Measurements from ENCODE around the gene PPP1CB.

PPP1CB gene

GRCh38 chr2:28801726-28802125 lies 50.1 kb downstream of the PPP1CB start:
- H3K4me1 ChIP-seq (ENCODE audit: control insufficient read depth in 1 of 2, insufficient read depth in 2 of 2, low read length in 2 of 2) = no peaks in the 10 kb centered on the region
- no peak overlapping the region for H3K4me2 ChIP-seq (ENCODE audit: low read length)
- H3K14ac ChIP-seq (ENCODE audit: low read length) = no peak overlapping the region
- DNase-seq = peak; percentile 11 to 65
- no peak overlapping the region for H3K23ac ChIP-seq (ENCODE audit: low read length)
- no peaks in the 10 kb centered on the region for H3K9me3 ChIP-seq (ENCODE audit: insufficient read depth, low read depth, low read length)
- H3K18ac ChIP-seq (ENCODE audit: low read length) = no peak overlapping the region
- H3K36me3 ChIP-seq (ENCODE audit: control insufficient read depth in 1 of 2, insufficient read depth in 2 of 2, low read length in 2 of 2) = peaks cover 9 to 14% of the 10 kb centered on the region in 2 experiments
- no peak overlapping the region for H2BK120ac ChIP-seq (ENCODE audit: insufficient read depth, low read length, poor library complexity)
- H3K79me1 ChIP-seq (ENCODE audit: low read length) = no peaks in the 10 kb centered on the region
- H3K4ac ChIP-seq (ENCODE audit: low read depth, low read length) = no peak overlapping the region
- no peak overlapping the region for H2AK5ac ChIP-seq (ENCODE audit: low read length)
- no peak overlapping the region for H2BK5ac ChIP-seq (ENCODE audit: low read depth, low read length, poor library complexity)
- H3K9ac ChIP-seq (ENCODE audit: low read length) = no peak overlapping the region
- no peaks in the 10 kb centered on the region for H3K27me3 ChIP-seq (ENCODE audit: insufficient read depth, low read length)
- no peak overlapping the region for H2AFZ ChIP-seq (ENCODE audit: insufficient read depth, low read length, poor library complexity)
- H3K4me3 ChIP-seq (ENCODE audit: low read depth, low read length) = no peak overlapping the region
- no peak overlapping the region for H3K27ac ChIP-seq (ENCODE audit: low read depth, low read length)
- no peaks in the 10 kb centered on the region for H3K79me2 ChIP-seq (ENCODE audit: control insufficient read depth, insufficient read depth, low read length, poor library complexity)
- WGBS (ENCODE audit: extremely low coverage, insufficient coverage, insufficient read length) = no CpG with 5 or more reads among the region's 3 CpGs
- no peak overlapping the region for H4K91ac ChIP-seq (ENCODE audit: low read depth, low read length)
- no peak overlapping the region for H2BK12ac ChIP-seq (ENCODE audit: low read length)
- no peak overlapping the region for H4K8ac ChIP-seq (ENCODE audit: low read depth, low read length)
- no peak overlapping the region for H4K12ac ChIP-seq (ENCODE audit: low read depth, low read length)

- no CpG with 5 or more reads among the region's 4 CpGs for WGBS (ENCODE audit: extremely low coverage, insufficient coverage, insufficient read length)
- no peak for DNase-seq
Measured at GRCh38 chr2:28802975-28803429, 51.4 kb downstream of the PPP1CB start.

DNA sequence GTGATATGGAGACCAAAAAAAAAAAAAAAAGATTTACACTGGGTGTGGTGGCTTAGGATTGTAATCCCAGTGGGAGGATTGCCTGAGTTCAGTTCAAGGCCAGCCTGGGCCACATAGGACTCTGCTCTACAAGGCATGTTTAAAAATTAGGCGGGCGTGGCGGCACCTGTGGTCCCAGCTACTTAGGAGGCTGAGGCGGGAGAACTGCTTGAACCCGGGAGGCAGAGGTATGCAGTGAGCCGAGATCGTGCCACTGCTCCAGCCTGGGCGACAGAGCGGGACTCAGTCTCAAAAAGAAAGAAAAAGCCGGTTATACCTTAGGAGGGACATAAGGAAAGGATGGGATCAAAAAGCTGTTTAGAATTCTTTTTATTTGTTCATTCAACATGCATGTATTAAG lies 58.3 kb downstream of the PPP1CB start:
- no peak overlapping the region for H4K91ac ChIP-seq (ENCODE audit: low read depth, low read length)
- no peak overlapping the region for H2AK5ac ChIP-seq (ENCODE audit: low read length)
- H3K9me3 ChIP-seq (ENCODE audit: insufficient read depth, low read depth, low read length) = no peaks in the 10 kb centered on the region
- peak overlapping the region; percentile 81 for H4K12ac ChIP-seq (ENCODE audit: low read depth, low read length)
- peaks cover 10 to 11% of the 10 kb centered on the region in 2 experiments for H3K4me1 ChIP-seq (ENCODE audit: control insufficient read depth in 1 of 2, insufficient read depth in 2 of 2, low read length in 2 of 2)
- H3K27me3 ChIP-seq (ENCODE audit: insufficient read depth, low read length) = no peaks in the 10 kb centered on the region
- H3K4me2 ChIP-seq (ENCODE audit: low read length) = peak overlapping the region; percentile 96
- no peak overlapping the region for H2AFZ ChIP-seq (ENCODE audit: insufficient read depth, low read length, poor library complexity)
- H3K14ac ChIP-seq (ENCODE audit: low read length) = no peak overlapping the region
- H3K79me2 ChIP-seq (ENCODE audit: control insufficient read depth, insufficient read depth, low read length, poor library complexity) = no peaks in the 10 kb centered on the region
- no peak overlapping the region for H3K9ac ChIP-seq (ENCODE audit: low read length)
- no peak overlapping the region for H2BK5ac ChIP-seq (ENCODE audit: low read depth, low read length, poor library complexity)
- no peak overlapping the region for H3K23ac ChIP-seq (ENCODE audit: low read length)
- H3K18ac ChIP-seq (ENCODE audit: low read length) = no peak overlapping the region
- no peak overlapping the region for H3K27ac ChIP-seq (ENCODE audit: low read depth, low read length)
- DNase-seq = peak in 1 of 2 donors; percentile 13
- WGBS (ENCODE audit: extremely low coverage, insufficient coverage, insufficient read length) = no CpG with 5 or more reads among the region's 10 CpGs
- no peak overlapping the region for H2BK120ac ChIP-seq (ENCODE audit: insufficient read depth, low read length, poor library complexity)
- H2BK12ac ChIP-seq (ENCODE audit: low read length) = no peak overlapping the region
- peaks cover 6 to 9% of the 10 kb centered on the region in 2 experiments for H3K36me3 ChIP-seq (ENCODE audit: control insufficient read depth in 1 of 2, insufficient read depth in 2 of 2, low read length in 2 of 2)
- H4K8ac ChIP-seq (ENCODE audit: low read depth, low read length) = no peak overlapping the region
- H3K79me1 ChIP-seq (ENCODE audit: low read length) = no peaks in the 10 kb centered on the region
- H3K4ac ChIP-seq (ENCODE audit: low read depth, low read length) = no peak overlapping the region
- no peak overlapping the region for H3K4me3 ChIP-seq (ENCODE audit: low read depth, low read length)

More at GRCh38 chr2:28802975-28803429, 51.4 kb downstream of the PPP1CB start:
- Histone ChIP-seq H3K23ac (ENCODE audit: low read length) (no peak overlapping the region), H2BK5ac (ENCODE audit: low read depth, low read length, poor library complexity) (no peak overlapping the region), H3K79me1 (ENCODE audit: low read length) (no peaks in the 10 kb centered on the region), H3K36me3 (ENCODE audit: control insufficient read depth in 1 of 2, insufficient read depth in 2 of 2, low read length in 2 of 2) (peaks cover 9 to 14% of the 10 kb centered on the region in 2 experiments), H3K4me2 (ENCODE audit: low read length) (no peak overlapping the region), H3K9ac (ENCODE audit: low read length) (no peak overlapping the region), H3K79me2 (ENCODE audit: control insufficient read depth, insufficient read depth, low read length, poor library complexity) (no peaks in the 10 kb centered on the region), H4K91ac (ENCODE audit: low read depth, low read length) (no peak overlapping the region), H3K27ac (ENCODE audit: low read depth, low read length) (no peak overlapping the region), H3K14ac (ENCODE audit: low read length) (no peak overlapping the region), H4K12ac (ENCODE audit: low read depth, low read length) (no peak overlapping the region), H3K4me3 (ENCODE audit: low read depth, low read length) (no peak overlapping the region), H2BK120ac (ENCODE audit: insufficient read depth, low read length, poor library complexity) (no peak overlapping the region), H2BK12ac (ENCODE audit: low read length) (no peak overlapping the region), H2AFZ (ENCODE audit: insufficient read depth, low read length, poor library complexity) (no peak overlapping the region), H3K4me1 (ENCODE audit: control insufficient read depth in 1 of 2, insufficient read depth in 2 of 2, low read length in 2 of 2) (no peaks in the 10 kb centered on the region), H3K27me3 (ENCODE audit: insufficient read depth, low read length) (no peaks in the 10 kb centered on the region), H3K9me3 (ENCODE audit: insufficient read depth, low read depth, low read length) (no peaks in the 10 kb centered on the region), H3K18ac (ENCODE audit: low read length) (no peak overlapping the region), H3K4ac (ENCODE audit: low read depth, low read length) (no peak overlapping the region), H2AK5ac (ENCODE audit: low read length) (no peak overlapping the region), H4K8ac (ENCODE audit: low read depth, low read length) (no peak overlapping the region)

GRCh38 chr2:28810384-28811285 lies 59.0 kb downstream of the PPP1CB start, which contains the start of gene SPDYA:
SPDYA (plus strand) TSS chr2:28810834; CDS start chr2:28816015, 5,181 bp downstream.
- Histone ChIP-seq H3K79me1 (ENCODE audit: low read length) (no peaks in the 10 kb centered on the region), H3K4me2 (ENCODE audit: low read length) (peak within 1 kb of the TSS; percentile 96), H3K36me3 (ENCODE audit: control insufficient read depth in 1 of 2, insufficient read depth in 2 of 2, low read length in 2 of 2) (peaks cover 0 to 3% of the 10 kb centered on the region in 2 experiments), H2BK12ac (ENCODE audit: low read length) (no peak within 1 kb of the TSS), H3K79me2 (ENCODE audit: control insufficient read depth, insufficient read depth, low read length, poor library complexity) (no peaks in the 10 kb centered on the region), H3K4me1 (ENCODE audit: control insufficient read depth in 1 of 2, insufficient read depth in 2 of 2, low read length in 2 of 2) (peaks cover 10 to 11% of the 10 kb centered on the region in 2 experiments), H3K9ac (ENCODE audit: low read length) (peak within 1 kb of the TSS; percentile 55), H3K23ac (ENCODE audit: low read length) (no peak within 1 kb of the TSS), H2BK120ac (ENCODE audit: insufficient read depth, low read length, poor library complexity) (no peak within 1 kb of the TSS), H3K14ac (ENCODE audit: low read length) (no peak within 1 kb of the TSS), H2BK5ac (ENCODE audit: low read depth, low read length, poor library complexity) (no peak within 1 kb of the TSS), H2AFZ (ENCODE audit: insufficient read depth, low read length, poor library complexity) (peak within 1 kb of the TSS; percentile 66), H3K4ac (ENCODE audit: low read depth, low read length) (no peak within 1 kb of the TSS), H4K8ac (ENCODE audit: low read depth, low read length) (no peak within 1 kb of the TSS), H3K27me3 (ENCODE audit: insufficient read depth, low read length) (no peaks in the 10 kb centered on the region), H3K9me3 (ENCODE audit: insufficient read depth, low read depth, low read length) (no peaks in the 10 kb centered on the region), H4K91ac (ENCODE audit: low read depth, low read length) (no peak within 1 kb of the TSS), H3K4me3 (ENCODE audit: low read depth, low read length) (peak within 1 kb of the TSS; percentile 65), H3K27ac (ENCODE audit: low read depth, low read length) (no peak within 1 kb of the TSS), H3K18ac (ENCODE audit: low read length) (no peak within 1 kb of the TSS), H2AK5ac (ENCODE audit: low read length) (no peak within 1 kb of the TSS), H4K12ac (ENCODE audit: low read depth, low read length) (peak within 1 kb of the TSS; percentile 81)
- WGBS (ENCODE audit: extremely low coverage, insufficient coverage, insufficient read length) = no CpG with 5 or more reads among the region's 97 CpGs
- DNase-seq = peak; percentile 80 to 83
